ENCODE results near the gene WSCD2.

DNA sequence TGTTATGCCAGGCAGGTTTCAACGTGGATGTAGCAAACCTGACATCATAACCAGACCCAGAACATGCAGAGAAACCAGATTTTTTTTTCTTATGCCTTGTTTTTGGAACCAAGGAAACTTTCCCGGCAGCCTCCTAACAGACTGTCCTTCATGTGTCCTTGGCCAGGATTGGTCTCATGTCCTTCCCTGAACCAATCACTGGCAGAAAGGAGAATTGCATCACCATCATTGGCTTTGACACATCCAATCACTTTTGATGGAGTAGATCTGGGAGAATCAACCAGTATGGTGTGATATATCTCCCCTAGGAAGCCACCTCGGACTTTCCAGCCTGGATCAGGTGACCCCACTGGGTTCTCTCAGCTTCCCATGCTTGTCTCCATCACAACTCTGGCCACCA, 25.6 kb upstream of the WSCD2 start:
- TF ChIP-seq CTCF (IDR thresholded peaks at IDR 0.05) (no peak), EZH2 (IDR thresholded peaks at IDR 0.05; ENCODE audit: borderline replicate concordance, insufficient read depth, low read depth, low read length, poor library complexity, severe bottlenecking) (no peak)
